IMR-90 (cell line): Measurements from ENCODE around the gene CCL4L2. TPM values are rescaled to one million over a fixed set of nuclear protein-coding genes. Genes with fewer than 3 reads are reported as not detected.

Experiments used
- ATAC-seq: fragments of 200-7000 bp; cut with Tn5 transposase; 2 replicates; pipeline ENCODE4 v1.9.1; 2020; ENCODE audit warnings: low read depth, mild to moderate bottlenecking, moderate library complexity
- BruUV-seq: library from RNA; stranded (reverse); fragments of 400-500 nt; replicated peaks from 2 replicates; lab custom pipeline; 2021; lab: Mats Ljungman, UMichigan
- CTCF ChIA-PET: fragments of 300-600 bp; formaldehyde crosslinking; extraction: SDS; loops from one replicate; lab custom pipeline; 2021; ENCODE audit warnings: antibody characterized with exemption; lab: Yijun Ruan, JAX
- POLR2A ChIA-PET: fragments of 300-600 bp; sonication (Branson Sonifier 250); formaldehyde crosslinking; loops from one replicate; lab custom pipeline; 2022; ENCODE audit warnings: antibody characterized with exemption; ENCODE audit not compliant: unreplicated experiment; lab: Charles Lee
- DNase-seq: peaks from one replicate; pipeline ENCODE4 v3.0.0; 2013
- H2AFZ ChIP-seq: replicated peaks from 2 replicates; pipeline ENCODE3; 2013; ENCODE audit warnings: low read length, mild to moderate bottlenecking; ENCODE audit not compliant: poor library complexity
- H2AK5ac ChIP-seq: 2 replicates; pipeline ENCODE4 v1.6.1; 2013; ENCODE audit warnings: low read depth, low read length, inconsistent platforms
- H2AK9ac ChIP-seq: replicated peaks from 2 replicates; pipeline ENCODE3; 2013; ENCODE audit warnings: mild to moderate bottlenecking, low read depth, low read length, moderate library complexity; ENCODE audit not compliant: poor library complexity
- H2BK120ac ChIP-seq: 2 replicates; pipeline ENCODE4 v1.6.1; 2013; ENCODE audit warnings: low read depth, low read length, inconsistent platforms
- H2BK15ac ChIP-seq: 3 replicates; pipeline ENCODE4 v1.6.1; 2013; ENCODE audit warnings: low read depth, low read length, inconsistent platforms
- H2BK20ac ChIP-seq: 2 replicates; pipeline ENCODE4 v1.6.1; 2013; ENCODE audit warnings: low read depth, mild to moderate bottlenecking, inconsistent platforms, low read length, moderate library complexity
- H2BK5ac ChIP-seq: 2 replicates; pipeline ENCODE4 v1.6.1; 2013; ENCODE audit warnings: mild to moderate bottlenecking, low read depth, low read length, inconsistent platforms; ENCODE audit not compliant: poor library complexity, severe bottlenecking
- H3K14ac ChIP-seq: replicated peaks from 2 replicates; pipeline ENCODE4 v1.6.1; 2013; ENCODE audit warnings: low read depth, low read length, inconsistent platforms
- H3K18ac ChIP-seq: 2 replicates; pipeline ENCODE4 v1.6.1; 2013; ENCODE audit warnings: low read depth, low read length, control low read depth
- H3K23ac ChIP-seq: 2 replicates; pipeline ENCODE4 v1.6.1; 2013; ENCODE audit warnings: low read depth, low read length, inconsistent platforms
- H3K27ac ChIP-seq: 2 replicates; pipeline ENCODE4 v1.5.1; 2013; ENCODE audit warnings: mild to moderate bottlenecking, control low read depth, low read length; ENCODE audit not compliant: insufficient read depth
- H3K27me3 ChIP-seq: 2 replicates; pipeline ENCODE4 v1.6.1; 2013; ENCODE audit warnings: low read length; ENCODE audit not compliant: control insufficient read depth, insufficient read depth
- H3K36me3 ChIP-seq: 2 replicates; pipeline ENCODE4 v1.6.1; 2013; ENCODE audit warnings: low read length, mixed read lengths; ENCODE audit not compliant: control insufficient read depth, insufficient read depth
- H3K4ac ChIP-seq: 2 replicates; pipeline ENCODE4 v1.6.1; 2013; ENCODE audit warnings: low read depth, low read length, inconsistent platforms
- H3K4me1 ChIP-seq: 2 replicates; pipeline ENCODE4 v1.6.1; 2013; ENCODE audit warnings: low read length, mixed read lengths; ENCODE audit not compliant: control insufficient read depth, insufficient read depth
- H3K4me2 ChIP-seq: 2 replicates; pipeline ENCODE4 v1.6.1; 2013; ENCODE audit warnings: low read depth, mild to moderate bottlenecking, control low read depth, low read length, moderate library complexity
- H3K4me3 ChIP-seq: 2 replicates; pipeline ENCODE4 v1.5.1; 2013; ENCODE audit warnings: low read depth, mild to moderate bottlenecking, control low read depth, low read length, moderate library complexity; ENCODE audit not compliant: insufficient read depth
- H3K56ac ChIP-seq: 2 replicates; pipeline ENCODE4 v1.6.1; 2013; ENCODE audit warnings: low read length, inconsistent platforms; ENCODE audit not compliant: insufficient read depth; ENCODE audit errors: extremely low read depth
- H3K79me1 ChIP-seq, 2 experiments: 2 replicates each; pipeline ENCODE4 v1.6.1; 2013; ENCODE audit warnings: low read length in 2 of 2, inconsistent platforms in 1 of 2, low read depth in 1 of 2
- H3K9ac ChIP-seq: 2 replicates; pipeline ENCODE4 v1.6.1; 2013; ENCODE audit warnings: low read depth, low read length, control low read depth
- H3K9me1 ChIP-seq: 2 replicates; pipeline ENCODE4 v1.6.1; 2013; ENCODE audit warnings: low read length, inconsistent platforms; ENCODE audit not compliant: insufficient read depth
- H3K9me3 ChIP-seq: 2 replicates; pipeline ENCODE4 v1.6.1; 2013; ENCODE audit warnings: low read length; ENCODE audit not compliant: control insufficient read depth, insufficient read depth
- H4K20me1 ChIP-seq: 2 replicates; pipeline ENCODE4 v1.6.1; 2013; ENCODE audit warnings: low read length, inconsistent platforms; ENCODE audit not compliant: insufficient read depth
- H4K5ac ChIP-seq: 2 replicates; pipeline ENCODE4 v1.6.1; 2013; ENCODE audit warnings: mild to moderate bottlenecking, low read depth, low read length, control low read depth
- H4K8ac ChIP-seq, 2 experiments: 2 replicates each; pipeline ENCODE4 v1.6.1; 2013; ENCODE audit warnings: low read depth in 2 of 2, low read length in 2 of 2, control low read depth in 1 of 2, inconsistent platforms in 1 of 2
- H4K91ac ChIP-seq: 2 replicates; pipeline ENCODE4 v1.6.1; 2013; ENCODE audit warnings: low read depth, low read length, inconsistent platforms; ENCODE audit not compliant: insufficient read depth
- CEBPB ChIP-seq: IDR thresholded peaks from 2 replicates; pipeline ENCODE4 v1.6.1; 2012; ENCODE audit warnings: low read depth, low read length, improper control_type of control experiment
- CHD1 ChIP-seq: IDR thresholded peaks from 2 replicates; pipeline ENCODE4 v1.6.1; 2012; ENCODE audit warnings: low read depth, low read length, improper control_type of control experiment
- FOS ChIP-seq: fragments of 150-350 bp; IDR thresholded peaks from 2 replicates; pipeline ENCODE4 v1.6.1; 2016; ENCODE audit warnings: low read depth, low read length
- MAFK ChIP-seq: IDR thresholded peaks from 2 replicates; pipeline ENCODE4 v1.6.1; 2012; ENCODE audit warnings: low read depth, low read length, improper control_type of control experiment
- MAZ ChIP-seq: IDR thresholded peaks from 2 replicates; pipeline ENCODE4 v1.6.1; 2012; ENCODE audit warnings: low read depth, mild to moderate bottlenecking, low read length, improper control_type of control experiment, moderate library complexity, borderline replicate concordance
- MXI1 ChIP-seq: IDR thresholded peaks from 2 replicates; pipeline ENCODE4 v1.6.1; 2012; ENCODE audit warnings: low read depth, mild to moderate bottlenecking, low read length, moderate library complexity, borderline replicate concordance
- NFE2L2 ChIP-seq: fragments of 150-350 bp; IDR thresholded peaks from 2 replicates; pipeline ENCODE4 v1.6.1; 2016; ENCODE audit warnings: low read depth, mild to moderate bottlenecking, low read length
- POLR2A ChIP-seq: IDR thresholded peaks from 2 replicates; pipeline ENCODE4 v1.6.1; 2012; ENCODE audit warnings: mild to moderate bottlenecking, low read depth, low read length
- RAD21 ChIP-seq: IDR thresholded peaks from 2 replicates; pipeline ENCODE4 v1.6.1; 2012; ENCODE audit warnings: low read length, improper control_type of control experiment
- RCOR1 ChIP-seq: IDR thresholded peaks from 2 replicates; pipeline ENCODE4 v1.6.1; 2012; ENCODE audit warnings: mild to moderate bottlenecking, low read length, improper control_type of control experiment; ENCODE audit not compliant: insufficient replicate concordance
- RFX5 ChIP-seq: IDR thresholded peaks from 2 replicates; pipeline ENCODE4 v1.8.0; 2012; ENCODE audit warnings: low read depth, mild to moderate bottlenecking, low read length, moderate library complexity
- SMC3 ChIP-seq: fragments of 150-350 bp; IDR thresholded peaks from 2 replicates; pipeline ENCODE4 v1.6.1; 2016; ENCODE audit warnings: low read depth, mild to moderate bottlenecking, antibody characterized with exemption, low read length, moderate library complexity
- USF2 ChIP-seq: fragments of 150-350 bp; IDR thresholded peaks from 2 replicates; pipeline ENCODE4 v1.6.1; 2017; ENCODE audit warnings: mild to moderate bottlenecking, antibody characterized with exemption, low read length, low read depth
- WGBS, 2 experiments: methylation state at CpG; one replicate each; pipeline versions ENCODE4 v1.1.5 to v1.1.7; 2013; ENCODE audit warnings: missing lambda C conversion rate in 2 of 2; ENCODE audit not compliant: insufficient read length in 1 of 2; ENCODE audit errors: extremely low coverage in 2 of 2; 5-methylcytosine and 5-hydroxymethylcytosine counted together
- dilution Hi-C: fragments of 300-500 bp; cut with HindIII; formaldehyde crosslinking; loops from one replicate; pipeline ENCODE4 v1.14.3; 2018; ENCODE audit warnings: low sequenced_read_pairs; ENCODE audit not compliant: unreplicated experiment
- in situ Hi-C: fragments of 300-500 bp; cut with MboI; formaldehyde crosslinking; loops from 3 replicates; pipeline ENCODE4 v1.14.3; 2019; ENCODE audit warnings: low sequenced_read_pairs, inconsistent platforms, mixed read lengths
- intact Hi-C: fragments of 100-400 bp; cut with micrococcal nuclease; formaldehyde crosslinking; loops from 2 replicates; pipeline ENCODE4 v1.10.0; 2022
- polyA plus RNA-seq, 3 experiments: library from polyadenylated mRNA; depleted of rRNA; stranded (reverse); fragments of >200 nt; gene quantifications; 2 replicates each; pipeline ENCODE4 v1.2.3, GENCODE V29; 2012; ENCODE audit warnings: low replicate concordance in 1 of 3
- total RNA-seq: library from RNA; depleted of rRNA; stranded (reverse); fragments of >200 nt; gene quantifications from 2 replicates; pipeline ENCODE4 v1.2.3, GENCODE V29; 2012
- TF ChIP-seq, protein P1 (sequence below): fragments of 150-350 bp; IDR thresholded peaks from 2 replicates; pipeline ENCODE4 v1.6.1; 2016; ENCODE audit warnings: low read depth, mild to moderate bottlenecking, low read length, moderate library complexity, borderline replicate concordance
- TF ChIP-seq, protein P2 (sequence below): conservative IDR thresholded peaks from 2 replicates; pipeline ENCODE4 v1.5.1; 2012; ENCODE audit warnings: mild to moderate bottlenecking, low read depth, low read length, improper control_type of control experiment

Gene CCL4L2
- total and polyA plus RNA-seq, 2 of the 4 experiments (the other 2 are of a cell fraction): not detected

DNA sequence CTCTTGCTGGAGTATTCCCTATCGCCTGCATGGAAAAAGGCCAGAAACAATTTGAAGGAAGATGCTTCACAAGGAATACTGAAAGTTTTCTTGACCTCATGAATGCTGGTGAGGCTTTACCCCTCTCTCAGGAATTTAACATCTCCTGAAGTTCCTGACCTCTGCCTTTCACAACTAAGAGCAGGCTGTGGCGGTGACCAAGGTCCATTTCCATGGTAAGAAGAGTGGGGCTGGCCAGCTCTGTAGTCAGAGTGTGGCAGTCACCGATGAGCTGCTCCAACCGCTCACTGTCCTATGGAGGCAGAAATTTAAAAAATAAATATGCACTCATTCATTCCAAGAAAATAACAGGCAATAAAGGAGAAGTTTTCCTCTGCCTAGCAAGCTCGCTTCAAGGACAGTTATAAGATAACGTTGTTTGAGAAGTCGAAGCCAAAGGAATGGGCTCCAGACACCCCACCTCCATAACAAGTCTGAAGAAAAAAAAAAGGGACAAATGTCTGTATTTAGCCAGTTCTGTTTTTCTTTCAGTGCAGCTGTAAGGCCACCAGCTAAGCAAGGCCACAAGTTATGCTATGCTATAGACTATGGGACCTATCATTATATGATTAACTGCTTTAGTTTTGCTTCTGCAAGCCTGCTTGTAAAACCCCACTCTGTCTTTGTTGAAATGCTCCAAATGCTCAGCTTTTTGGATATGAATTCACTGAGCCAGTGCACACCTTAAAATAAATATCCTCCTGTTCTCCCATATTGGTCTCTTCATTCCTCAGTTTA, 6.0 kb upstream of the CCL4L2 start:
- no peaks in the 10 kb centered on the region for H3K9me3 ChIP-seq
- H2AFZ ChIP-seq: no peak overlapping the region
- no peak overlapping the region for H2BK15ac ChIP-seq
- ChIA-PET CTCF (no interaction called here), POLR2A (no interaction called here)
- no peak overlapping the region for H2AK9ac ChIP-seq
- H3K56ac ChIP-seq: no peak overlapping the region
- H3K9me1 ChIP-seq: no peaks in the 10 kb centered on the region
- no peak overlapping the region for H4K5ac ChIP-seq
- H4K20me1 ChIP-seq: no peaks in the 10 kb centered on the region
- H3K4me1 ChIP-seq: no peaks in the 10 kb centered on the region
- DNase-seq: no peak
- peaks cover 3% of the 10 kb centered on the region; the same call in 1 of the 2 replicates for H3K27me3 ChIP-seq
- no peaks in the 10 kb centered on the region for H3K36me3 ChIP-seq
- no peak overlapping the region for H3K4me2 ChIP-seq
- H3K23ac ChIP-seq: no peak overlapping the region
- in situ Hi-C loops (loop anchor here (25.0 kb wide), 1 partner anchor 257 kb away; no protein-coding TSS in a partner anchor), dilution Hi-C loops (no loop called here), intact Hi-C loops (loop anchor here (5.0 kb wide), 1 partner anchor 58 kb away; no protein-coding TSS in a partner anchor)
- H3K14ac ChIP-seq: no peak overlapping the region
- H2BK5ac ChIP-seq: no peak overlapping the region
- H2AK5ac ChIP-seq: no peak overlapping the region
- no peak overlapping the region for H2BK120ac ChIP-seq
- H3K4me3 ChIP-seq: no peak overlapping the region
- no peak overlapping the region for H3K4ac ChIP-seq
- no TSS peak for BruUV-seq
- 70% methylated on average over 2 of the region's 7 CpGs; no CpG with 5 or more reads in 1 of the 2 experiments for WGBS, 2 experiments
- no peak overlapping the region for H4K91ac ChIP-seq
- H4K8ac ChIP-seq: no peak overlapping the region
- no peak for ATAC-seq
- H3K79me1 ChIP-seq: no peaks in the 10 kb centered on the region
- H3K18ac ChIP-seq: no peak overlapping the region
- no peak overlapping the region for H2BK20ac ChIP-seq
- no peak overlapping the region for H3K9ac ChIP-seq
- H3K27ac ChIP-seq: no peak overlapping the region
- TF ChIP-seq FOS (no peak), RCOR1 (no peak), MXI1 (no peak), CHD1 (no peak), USF2 (no peak), MAFK (no peak), RAD21 (no peak), SMC3 (no peak), MAZ (no peak), RFX5 (no peak), NFE2L2 (no peak), CEBPB (no peak), POLR2A (no peak)
- TF ChIP-seq, protein P1, sequence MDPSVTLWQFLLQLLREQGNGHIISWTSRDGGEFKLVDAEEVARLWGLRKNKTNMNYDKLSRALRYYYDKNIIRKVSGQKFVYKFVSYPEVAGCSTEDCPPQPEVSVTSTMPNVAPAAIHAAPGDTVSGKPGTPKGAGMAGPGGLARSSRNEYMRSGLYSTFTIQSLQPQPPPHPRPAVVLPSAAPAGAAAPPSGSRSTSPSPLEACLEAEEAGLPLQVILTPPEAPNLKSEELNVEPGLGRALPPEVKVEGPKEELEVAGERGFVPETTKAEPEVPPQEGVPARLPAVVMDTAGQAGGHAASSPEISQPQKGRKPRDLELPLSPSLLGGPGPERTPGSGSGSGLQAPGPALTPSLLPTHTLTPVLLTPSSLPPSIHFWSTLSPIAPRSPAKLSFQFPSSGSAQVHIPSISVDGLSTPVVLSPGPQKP: no peak
- TF ChIP-seq, protein P2, sequence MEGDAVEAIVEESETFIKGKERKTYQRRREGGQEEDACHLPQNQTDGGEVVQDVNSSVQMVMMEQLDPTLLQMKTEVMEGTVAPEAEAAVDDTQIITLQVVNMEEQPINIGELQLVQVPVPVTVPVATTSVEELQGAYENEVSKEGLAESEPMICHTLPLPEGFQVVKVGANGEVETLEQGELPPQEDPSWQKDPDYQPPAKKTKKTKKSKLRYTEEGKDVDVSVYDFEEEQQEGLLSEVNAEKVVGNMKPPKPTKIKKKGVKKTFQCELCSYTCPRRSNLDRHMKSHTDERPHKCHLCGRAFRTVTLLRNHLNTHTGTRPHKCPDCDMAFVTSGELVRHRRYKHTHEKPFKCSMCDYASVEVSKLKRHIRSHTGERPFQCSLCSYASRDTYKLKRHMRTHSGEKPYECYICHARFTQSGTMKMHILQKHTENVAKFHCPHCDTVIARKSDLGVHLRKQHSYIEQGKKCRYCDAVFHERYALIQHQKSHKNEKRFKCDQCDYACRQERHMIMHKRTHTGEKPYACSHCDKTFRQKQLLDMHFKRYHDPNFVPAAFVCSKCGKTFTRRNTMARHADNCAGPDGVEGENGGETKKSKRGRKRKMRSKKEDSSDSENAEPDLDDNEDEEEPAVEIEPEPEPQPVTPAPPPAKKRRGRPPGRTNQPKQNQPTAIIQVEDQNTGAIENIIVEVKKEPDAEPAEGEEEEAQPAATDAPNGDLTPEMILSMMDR: no peak
